Neural progenitor cell (in vitro differentiated cells): Measurements from ENCODE around the gene FOLR1. TPM values are rescaled to one million over a fixed set of nuclear protein-coding genes. Genes with fewer than 3 reads are reported as not detected.

Source experiments
- DNase-seq: peaks from one replicate; pipeline ENCODE4 v3.0.0-alpha.2; 2016; ENCODE audit warnings: low spot score
- H2AFZ ChIP-seq: fragments of 200-600 bp; sonication (generic); replicated peaks from 2 replicates; pipeline ENCODE4 v1.6.1; 2016; ENCODE audit warnings: antibody characterized with exemption
- H3F3A ChIP-seq: fragments of 200-600 bp; sonication (generic); 2 replicates; pipeline ENCODE4 v1.6.1; 2016; ENCODE audit warnings: antibody characterized with exemption, low read depth
- H3K27ac ChIP-seq: fragments of 200-600 bp; sonication (generic); 2 replicates; pipeline ENCODE4 v1.5.1; 2016; ENCODE audit warnings: mild to moderate bottlenecking
- H3K27me3 ChIP-seq: fragments of 200-600 bp; sonication (generic); 2 replicates; pipeline ENCODE4 v1.6.1; 2016; ENCODE audit warnings: mild to moderate bottlenecking, moderate library complexity
- H3K36me3 ChIP-seq: fragments of 200-600 bp; sonication (generic); 2 replicates; pipeline ENCODE4 v1.5.1; 2016
- H3K4me1 ChIP-seq: fragments of 200-600 bp; sonication (generic); 2 replicates; pipeline ENCODE4 v1.6.1; 2016; ENCODE audit warnings: mixed run types
- H3K4me2 ChIP-seq: fragments of 200-600 bp; sonication (generic); 2 replicates; pipeline ENCODE4 v1.6.1; 2016
- H3K4me3 ChIP-seq: fragments of 200-600 bp; sonication (generic); 2 replicates; pipeline ENCODE4 v1.5.1; 2016
- H3K79me2 ChIP-seq: fragments of 200-600 bp; sonication (generic); 2 replicates; pipeline ENCODE4 v1.6.1; 2016; ENCODE audit warnings: low read depth
- H3K9ac ChIP-seq: fragments of 200-600 bp; sonication (generic); 2 replicates; pipeline ENCODE4 v1.6.1; 2016
- H3K9me3 ChIP-seq: fragments of 200-600 bp; sonication (generic); 2 replicates; pipeline ENCODE4 v1.5.1; 2016; ENCODE audit warnings: low read depth
- H4K20me1 ChIP-seq: fragments of 200-600 bp; sonication (generic); 2 replicates; pipeline ENCODE4 v1.6.1; 2016; ENCODE audit warnings: low read depth
- H3K27ac Mint-ChIP-seq: 3 replicates; pipeline ENCODE4 v1.8.0; 2021; ENCODE audit warnings: mixed read lengths
- H3K27me3 Mint-ChIP-seq: 2 replicates; pipeline ENCODE4 v1.8.0; 2022; ENCODE audit warnings: low read depth, mild to moderate bottlenecking, inconsistent platforms, moderate library complexity, mixed read lengths; ENCODE audit not compliant: insufficient read depth
- H3K36me3 Mint-ChIP-seq: 3 replicates; pipeline ENCODE4 v1.8.0; 2021; ENCODE audit warnings: mixed read lengths
- H3K4me1 Mint-ChIP-seq: 3 replicates; pipeline ENCODE4 v1.8.0; 2021; ENCODE audit warnings: mixed read lengths
- H3K4me3 Mint-ChIP-seq: 3 replicates; pipeline ENCODE4 v1.8.0; 2021; ENCODE audit warnings: mild to moderate bottlenecking, moderate library complexity, mixed read lengths
- H3K9me3 Mint-ChIP-seq: 3 replicates; pipeline ENCODE4 v1.8.0; 2020; ENCODE audit warnings: mixed read lengths
- EZH2 ChIP-seq: fragments of 200-600 bp; sonication (generic); IDR thresholded peaks from 2 replicates; pipeline ENCODE4 v1.6.1; 2017; ENCODE audit warnings: antibody characterized with exemption, mild to moderate bottlenecking, moderate library complexity
- EZH2phosphoT487 ChIP-seq: fragments of 200-600 bp; sonication (generic); IDR thresholded peaks from 2 replicates; pipeline ENCODE4 v1.6.1; 2017; ENCODE audit warnings: antibody characterized with exemption
- total RNA-seq: library from RNA; depleted of rRNA; stranded (reverse); fragments of >200 nt; gene quantifications from 2 replicates; pipeline ENCODE4 v1.2.3, GENCODE V29; 2015; ENCODE audit warnings: low replicate concordance
- TF ChIP-seq, protein P1 (sequence below): fragments of 200-600 bp; sonication (generic); IDR thresholded peaks from 2 replicates; pipeline ENCODE4 v1.5.1; 2017; ENCODE audit warnings: antibody characterized with exemption, mild to moderate bottlenecking

FOLR1 gene
- total RNA-seq, 1 donor from 2014 or later = 3.6 TPM

GRCh38 chr11:72228229-72228843 is 36.4 kb downstream of the FOLR1 start:
- Histone ChIP-seq H3K4me2 (no peak overlapping the region), H3K27ac (no peak overlapping the region), H3K79me2 (peaks cover 26% of the 10 kb centered on the region), H3K4me3 (no peak overlapping the region), H3F3A (peaks cover 9% of the 10 kb centered on the region), H2AFZ (no peak overlapping the region), H3K4me1 (peaks cover 5% of the 10 kb centered on the region), H3K36me3 (no peaks in the 10 kb centered on the region), H3K9me3 (no peaks in the 10 kb centered on the region), H3K27me3 (no peaks in the 10 kb centered on the region), H3K9ac (no peak overlapping the region), H4K20me1 (peaks cover 19% of the 10 kb centered on the region)
- no peaks in the 10 kb centered on the region for H3K9me3 Mint-ChIP-seq
- peaks cover 2% of the 10 kb centered on the region for H3K27me3 Mint-ChIP-seq
- H3K4me1 Mint-ChIP-seq = peaks cover 16% of the 10 kb centered on the region
- DNase-seq = no peak
- TF ChIP-seq, protein P1, sequence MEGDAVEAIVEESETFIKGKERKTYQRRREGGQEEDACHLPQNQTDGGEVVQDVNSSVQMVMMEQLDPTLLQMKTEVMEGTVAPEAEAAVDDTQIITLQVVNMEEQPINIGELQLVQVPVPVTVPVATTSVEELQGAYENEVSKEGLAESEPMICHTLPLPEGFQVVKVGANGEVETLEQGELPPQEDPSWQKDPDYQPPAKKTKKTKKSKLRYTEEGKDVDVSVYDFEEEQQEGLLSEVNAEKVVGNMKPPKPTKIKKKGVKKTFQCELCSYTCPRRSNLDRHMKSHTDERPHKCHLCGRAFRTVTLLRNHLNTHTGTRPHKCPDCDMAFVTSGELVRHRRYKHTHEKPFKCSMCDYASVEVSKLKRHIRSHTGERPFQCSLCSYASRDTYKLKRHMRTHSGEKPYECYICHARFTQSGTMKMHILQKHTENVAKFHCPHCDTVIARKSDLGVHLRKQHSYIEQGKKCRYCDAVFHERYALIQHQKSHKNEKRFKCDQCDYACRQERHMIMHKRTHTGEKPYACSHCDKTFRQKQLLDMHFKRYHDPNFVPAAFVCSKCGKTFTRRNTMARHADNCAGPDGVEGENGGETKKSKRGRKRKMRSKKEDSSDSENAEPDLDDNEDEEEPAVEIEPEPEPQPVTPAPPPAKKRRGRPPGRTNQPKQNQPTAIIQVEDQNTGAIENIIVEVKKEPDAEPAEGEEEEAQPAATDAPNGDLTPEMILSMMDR = peak; percentile 8
- TF ChIP-seq EZH2phosphoT487 = no peak
- no peak for TF ChIP-seq EZH2
- no peak overlapping the region for H3K4me3 Mint-ChIP-seq
- H3K36me3 Mint-ChIP-seq = peaks cover 26% of the 10 kb centered on the region
- H3K27ac Mint-ChIP-seq = no peak overlapping the region

- Histone ChIP-seq H2AFZ (no peak overlapping the region), H4K20me1 (peaks cover 19% of the 10 kb centered on the region), H3K9me3 (no peaks in the 10 kb centered on the region), H3F3A (peaks cover 6% of the 10 kb centered on the region), H3K36me3 (no peaks in the 10 kb centered on the region), H3K9ac (no peak overlapping the region), H3K27me3 (no peaks in the 10 kb centered on the region), H3K27ac (no peak overlapping the region), H3K79me2 (peaks cover 26% of the 10 kb centered on the region), H3K4me1 (peaks cover 5% of the 10 kb centered on the region), H3K4me3 (no peak overlapping the region), H3K4me2 (no peak overlapping the region)
- TF ChIP-seq EZH2 = no peak
- no peak for TF ChIP-seq EZH2phosphoT487
- TF ChIP-seq, protein P1 = no peak
- DNase-seq = no peak
- peaks cover 29% of the 10 kb centered on the region for H3K36me3 Mint-ChIP-seq
- no peaks in the 10 kb centered on the region for H3K9me3 Mint-ChIP-seq
- peaks cover 4% of the 10 kb centered on the region for H3K27me3 Mint-ChIP-seq
- peaks cover 19% of the 10 kb centered on the region for H3K4me1 Mint-ChIP-seq
- no peak overlapping the region for H3K4me3 Mint-ChIP-seq
- H3K27ac Mint-ChIP-seq = no peak overlapping the region
Measured at GRCh38 chr11:72228844-72229231, 36.9 kb downstream of the FOLR1 start.

DNA sequence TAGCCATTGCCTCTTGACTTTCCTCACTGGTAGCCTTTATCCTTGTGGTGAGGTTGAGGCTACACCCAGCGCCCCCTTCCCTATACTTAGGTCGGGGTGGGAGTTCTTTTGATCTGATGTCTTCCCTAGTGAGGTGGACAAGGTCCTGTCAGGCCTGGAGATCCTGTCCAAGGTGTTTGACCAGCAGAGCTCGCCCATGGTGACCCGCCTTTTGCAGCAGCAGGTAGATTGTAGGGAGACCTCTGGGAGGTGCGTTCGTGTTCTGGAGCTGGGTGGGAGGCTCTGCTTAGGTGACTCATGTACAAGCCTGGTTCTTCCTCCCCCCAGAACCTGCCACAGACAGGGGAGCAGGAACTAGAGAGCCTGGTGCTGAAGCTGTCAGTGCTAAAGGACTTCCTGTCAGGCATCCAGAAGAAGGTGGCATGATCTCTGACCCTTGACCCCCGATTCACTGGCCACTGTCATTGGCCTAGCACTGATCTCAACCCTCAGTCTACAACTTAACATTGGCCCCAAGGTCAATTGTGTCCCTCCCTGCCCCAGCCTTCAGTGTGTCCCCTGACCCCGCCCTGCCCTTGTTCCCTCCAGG is 37.5 kb downstream of the FOLR1 start:
- H3F3A ChIP-seq = no peaks in the 10 kb centered on the region
- Mint-ChIP-seq H3K27ac (no peak overlapping the region), H3K4me3 (no peak overlapping the region), H3K36me3 (peaks cover 33% of the 10 kb centered on the region), H3K9me3 (no peaks in the 10 kb centered on the region), H3K4me1 (peaks cover 19% of the 10 kb centered on the region), H3K27me3 (peaks cover 4% of the 10 kb centered on the region)
- H3K4me1 ChIP-seq = peaks cover 5% of the 10 kb centered on the region
- TF ChIP-seq, protein P1 = no peak
- no peaks in the 10 kb centered on the region for H3K36me3 ChIP-seq
- H3K27ac ChIP-seq = no peak overlapping the region
- H4K20me1 ChIP-seq = peaks cover 19% of the 10 kb centered on the region
- H3K4me2 ChIP-seq = no peak overlapping the region
- no peaks in the 10 kb centered on the region for H3K9me3 ChIP-seq
- H3K27me3 ChIP-seq = no peaks in the 10 kb centered on the region
- no peak overlapping the region for H2AFZ ChIP-seq
- no peak overlapping the region for H3K4me3 ChIP-seq
- H3K79me2 ChIP-seq = peaks cover 26% of the 10 kb centered on the region
- DNase-seq = no peak
- no peak overlapping the region for H3K9ac ChIP-seq
